B cell (primary cell): ENCODE measurements around the gene RAX2. TPM values are rescaled to one million over a fixed set of nuclear protein-coding genes. Genes with fewer than 3 reads are reported as not detected.

Experiments
- ATAC-seq: fragments of 200-7000 bp; cut with Tn5 transposase; one replicate; pipeline ENCODE4 v1.10.0; 2021; ENCODE audit warnings: low read depth, mild to moderate bottlenecking, moderate number of reproducible peaks, moderate library complexity
- CTCF ChIA-PET: fragments of 350-600 bp; sonication (Branson Sonifier 250); formaldehyde crosslinking; loops from one replicate; lab custom pipeline; 2021; ENCODE audit warnings: antibody characterized with exemption, inconsistent platforms; lab: Charles Lee
- POLR2A ChIA-PET: fragments of 350-600 bp; sonication (Branson Sonifier 250); formaldehyde crosslinking; loops from one replicate; lab custom pipeline; 2021; ENCODE audit warnings: antibody characterized with exemption; lab: Charles Lee
- DNase-seq: peaks from one replicate; pipeline ENCODE4 v3.0.0; 2013
- H2AFZ ChIP-seq: 2 replicates; pipeline ENCODE4 v1.6.1; 2012; ENCODE audit warnings: mild to moderate bottlenecking, low read depth, low read length; ENCODE audit not compliant: insufficient read depth, poor library complexity, severe bottlenecking
- H3K27ac ChIP-seq, 2 donors: 1 replicate in 1 of 2; 2 replicates in 1 of 2; pipeline ENCODE4 v1.5.1; 2012 to 2013; ENCODE audit warnings: low read length in 2 of 2, mild to moderate bottlenecking in 2 of 2, moderate library complexity in 1 of 2
- H3K27me3 ChIP-seq, 4 experiments: fragments of 200-600 bp in 1 of 4; sonication (generic) in 1 of 4; replicated peaks in 1 of 4; 1 replicate in 2 of 4; 2 replicates in 2 of 4; pipeline versions ENCODE4 v1.6.1 to v1.7.0; 2013 to 2016; ENCODE audit warnings: low read length in 3 of 4, mild to moderate bottlenecking in 2 of 4, mixed read lengths in 1 of 4, moderate library complexity in 1 of 4; ENCODE audit not compliant: insufficient read depth in 4 of 4, control insufficient read depth in 3 of 4; ENCODE audit errors: control extremely low read depth in 1 of 4
- H3K36me3 ChIP-seq, 2 experiments: replicated peaks in 1 of 2; 1 replicate in 1 of 2; 2 replicates in 1 of 2; pipeline versions ENCODE4 v1.6.1 to v1.7.1; 2013; ENCODE audit warnings: low read length in 1 of 2; ENCODE audit not compliant: insufficient read depth in 2 of 2, control insufficient read depth in 1 of 2; ENCODE audit errors: control extremely low read depth in 1 of 2, extremely low read depth in 1 of 2
- H3K4me1 ChIP-seq, 2 donors: fragments of 200-600 bp in 1 of 2; sonication (generic) in 1 of 2; 1 replicate in 1 of 2; 2 replicates in 1 of 2; pipeline versions ENCODE4 v1.5.1 to v1.6.1; 2013 to 2017; ENCODE audit warnings: low read length in 2 of 2; ENCODE audit not compliant: control insufficient read depth in 2 of 2, insufficient read depth in 2 of 2
- H3K4me2 ChIP-seq: replicated peaks from 2 replicates; pipeline ENCODE3; 2012; ENCODE audit warnings: mild to moderate bottlenecking, low read depth, low read length; ENCODE audit not compliant: poor library complexity, severe bottlenecking
- H3K4me3 ChIP-seq, 5 experiments: fragments of 200-600 bp in 1 of 5; sonication (generic) in 1 of 5; 1 replicate in 3 of 5; 2 replicates in 2 of 5; pipeline versions ENCODE4 v1.5.1 to v1.7.0; 2011 to 2016; ENCODE audit warnings: low read length in 4 of 5, mild to moderate bottlenecking in 4 of 5, low read depth in 2 of 5, control low read depth in 1 of 5, moderate library complexity in 1 of 5; ENCODE audit not compliant: insufficient read depth in 1 of 5; ENCODE audit errors: control extremely low read depth in 1 of 5, extremely low read depth in 1 of 5
- H3K79me2 ChIP-seq: fragments of 200-600 bp; sonication (generic); one replicate; pipeline ENCODE4 v1.6.0; 2016; ENCODE audit warnings: low read length; ENCODE audit not compliant: control insufficient read depth, insufficient read depth
- H3K9ac ChIP-seq: fragments of 200-600 bp; sonication (generic); 2 replicates; pipeline ENCODE4 v1.6.1; 2017; ENCODE audit warnings: mild to moderate bottlenecking, low read length, moderate library complexity
- H3K9me3 ChIP-seq, 3 donors: one replicate each; pipeline versions ENCODE4 v1.6.1 to v1.7.1; 2013; ENCODE audit warnings: low read length in 2 of 3; ENCODE audit not compliant: control insufficient read depth in 2 of 3, insufficient read depth in 1 of 3; ENCODE audit errors: control extremely low read depth in 1 of 3
- H4K20me1 ChIP-seq: 2 replicates; pipeline ENCODE4 v1.6.0; 2012; ENCODE audit warnings: mild to moderate bottlenecking, low read length; ENCODE audit not compliant: insufficient read depth, control insufficient read depth, poor library complexity, severe bottlenecking
- H3K27ac Mint-ChIP-seq: one replicate; pipeline ENCODE4 v1.8.0; 2021; ENCODE audit warnings: mixed read lengths
- H3K27me3 Mint-ChIP-seq: one replicate; pipeline ENCODE4 v1.8.0; 2021; ENCODE audit warnings: mixed read lengths
- H3K4me1 Mint-ChIP-seq: one replicate; pipeline ENCODE4 v1.8.0; 2021; ENCODE audit warnings: mixed read lengths
- H3K4me3 Mint-ChIP-seq: one replicate; pipeline ENCODE4 v1.8.0; 2021; ENCODE audit warnings: mixed read lengths
- H3K9me3 Mint-ChIP-seq: one replicate; pipeline ENCODE4 v1.8.0; 2022; ENCODE audit warnings: mixed read lengths; ENCODE audit not compliant: insufficient read depth
- CTCF ChIP-seq: fragments of 200-600 bp; IDR thresholded peaks from one replicate; pipeline ENCODE4 v1.8.0; 2022; ENCODE audit warnings: antibody characterized with exemption, mild to moderate bottlenecking
- EZH2 ChIP-seq: IDR thresholded peaks from 2 replicates; pipeline ENCODE4 v1.6.1; 2012; ENCODE audit warnings: borderline replicate concordance, low read depth, mild to moderate bottlenecking, moderate library complexity, low read length; ENCODE audit not compliant: insufficient read depth, poor library complexity, severe bottlenecking
- WGBS: methylation state at CpG from one replicate; pipeline ENCODE4 v1.1.5; 2013; ENCODE audit warnings: missing lambda C conversion rate; ENCODE audit not compliant: insufficient coverage; 5-methylcytosine and 5-hydroxymethylcytosine counted together
- intact Hi-C: fragments of 100-400 bp; cut with micrococcal nuclease; formaldehyde crosslinking; loops from one replicate; pipeline ENCODE4 v1.10.0; 2022
- polyA plus RNA-seq: library from polyadenylated mRNA; depleted of rRNA; stranded (reverse); fragments of >200 nt; gene quantifications from 2 replicates; pipeline ENCODE4 v1.2.3, GENCODE V29; 2012
- total RNA-seq, 2 donors: library from RNA; stranded (reverse); fragments of 120-200 nt in 1 of 2; gene quantifications; 1 replicate in 1 of 2; 2 replicates in 1 of 2; pipeline versions ENCODE4 v1.2.3 to v1.2.4, GENCODE V29; 2013 to 2022

RAX2 gene
- total and polyA plus RNA-seq, 2 donors (not counting 1 experiment from before 2014, with no cell fraction given) = not detected

- peak overlapping the region; percentile 85 for H2AFZ ChIP-seq
- H3K4me2 ChIP-seq = peak overlapping the region; percentile 95
- TF ChIP-seq EZH2 = no peak
- no peak for TF ChIP-seq CTCF
- H4K20me1 ChIP-seq = peaks cover 21% of the 10 kb centered on the region
- no CpG with 5 or more reads among the region's 1 CpG for WGBS
- no peak for DNase-seq
- Mint-ChIP-seq H3K27ac (peak overlapping the region; percentile 100), H3K4me3 (peak overlapping the region; percentile 99), H3K4me1 (peaks cover 37% of the 10 kb centered on the region), H3K9me3 (no peaks in the 10 kb centered on the region), H3K27me3 (no peaks in the 10 kb centered on the region)
- ChIA-PET POLR2A (interaction anchor here (0.5 to 2.2 kb wide), 9 partner anchors 50 to 1924 kb away, joined by 3 to 14 read pairs (median 5); partner anchors contain the start of genes DAPK3, DOHH, EEF2 and FEM1A), CTCF (interaction anchor here (0.6 to 2.9 kb wide), 18 partner anchors 10 to 1065 kb away, joined by 3 to 15 read pairs (median 3); partner anchors contain the start of genes EEF2, PIP5K1C and RAX2)
- peak overlapping the region; percentile 100 for H3K9ac ChIP-seq
- H3K27me3 ChIP-seq = no peaks in the 10 kb centered on the region
- H3K4me3 ChIP-seq = peak overlapping the region in 3 of 5 experiments; percentile 89 to 99 (median 97)
- peaks cover 0 to 3% (median 0%) of the 10 kb centered on the region in 3 donors for H3K9me3 ChIP-seq
- H3K79me2 ChIP-seq = peaks cover 53% of the 10 kb centered on the region
- intact Hi-C loops = loop anchor here (2.0 to 10.0 kb wide), 8 partner anchors 51 to 1923 kb away; partner anchors contain the start of genes CHAF1A, DPP9, EEF2 and FZR1
- peak overlapping the region; percentile 100 for H3K27ac ChIP-seq
- H3K4me1 ChIP-seq = peaks cover 25 to 35% of the 10 kb centered on the region in 2 donors
- H3K36me3 ChIP-seq = peaks cover 0 to 29% of the 10 kb centered on the region in 2 experiments
- ATAC-seq = no peak
Measured at GRCh38 chr19:3762130-3762473, 9.9 kb downstream of the RAX2 start.
